ENCODE results near the gene TLL1.

Gene TLL1

DNA sequence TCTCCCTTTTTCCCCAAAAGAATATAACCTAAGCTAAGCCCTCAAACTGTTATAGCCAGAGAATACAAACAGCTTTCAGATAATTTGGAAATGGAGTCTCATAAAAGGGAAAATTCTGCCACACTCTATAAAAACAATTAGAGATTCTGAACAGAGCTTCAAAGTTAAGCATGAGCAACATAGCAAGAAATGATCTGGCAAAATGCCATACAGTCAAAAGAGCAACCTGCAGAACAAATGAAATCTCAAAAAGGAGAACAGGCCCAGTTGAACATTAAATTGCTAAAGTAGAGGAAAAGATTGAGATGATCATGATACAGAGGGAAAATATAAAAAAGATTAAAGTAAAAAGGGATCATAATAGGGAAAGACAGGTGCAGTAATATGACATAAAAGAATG, 250.5 kb downstream of the TLL1 start:
- no peak for DNase-seq (ENCODE audit: low read depth, low spot score)
- CTCF ChIA-PET, result no interaction called here
- POLR2A ChIA-PET, result no interaction called here
- no peak overlapping the region for H3K4me3 ChIP-seq (ENCODE audit: low read depth, low read length)
- TF ChIP-seq, protein P1, sequence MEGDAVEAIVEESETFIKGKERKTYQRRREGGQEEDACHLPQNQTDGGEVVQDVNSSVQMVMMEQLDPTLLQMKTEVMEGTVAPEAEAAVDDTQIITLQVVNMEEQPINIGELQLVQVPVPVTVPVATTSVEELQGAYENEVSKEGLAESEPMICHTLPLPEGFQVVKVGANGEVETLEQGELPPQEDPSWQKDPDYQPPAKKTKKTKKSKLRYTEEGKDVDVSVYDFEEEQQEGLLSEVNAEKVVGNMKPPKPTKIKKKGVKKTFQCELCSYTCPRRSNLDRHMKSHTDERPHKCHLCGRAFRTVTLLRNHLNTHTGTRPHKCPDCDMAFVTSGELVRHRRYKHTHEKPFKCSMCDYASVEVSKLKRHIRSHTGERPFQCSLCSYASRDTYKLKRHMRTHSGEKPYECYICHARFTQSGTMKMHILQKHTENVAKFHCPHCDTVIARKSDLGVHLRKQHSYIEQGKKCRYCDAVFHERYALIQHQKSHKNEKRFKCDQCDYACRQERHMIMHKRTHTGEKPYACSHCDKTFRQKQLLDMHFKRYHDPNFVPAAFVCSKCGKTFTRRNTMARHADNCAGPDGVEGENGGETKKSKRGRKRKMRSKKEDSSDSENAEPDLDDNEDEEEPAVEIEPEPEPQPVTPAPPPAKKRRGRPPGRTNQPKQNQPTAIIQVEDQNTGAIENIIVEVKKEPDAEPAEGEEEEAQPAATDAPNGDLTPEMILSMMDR (IDR thresholded peaks at IDR 0.05; ENCODE audit: insufficient read depth, low read length, missing control alignments), result no peak

DNA sequence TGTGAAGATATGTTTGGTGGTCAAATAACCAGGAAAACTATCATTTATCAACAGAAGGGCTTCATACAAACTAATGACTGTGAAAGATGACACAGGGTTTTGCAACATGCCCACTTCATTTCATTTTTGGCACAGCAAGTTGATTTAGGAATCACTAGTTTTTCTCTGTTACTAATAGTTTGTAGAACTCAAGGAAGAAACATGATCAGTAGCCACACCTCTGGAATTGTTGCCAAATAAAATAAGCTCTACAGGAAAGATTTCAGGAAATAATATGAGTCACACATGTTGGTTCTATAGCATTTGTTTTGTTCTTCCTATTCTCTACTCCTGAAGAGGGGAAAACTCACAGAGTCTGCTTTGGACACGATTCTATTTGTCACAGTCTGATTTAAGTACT, 255.4 kb downstream of the TLL1 start:
- POLR2A ChIA-PET, result no interaction called here

DNA sequence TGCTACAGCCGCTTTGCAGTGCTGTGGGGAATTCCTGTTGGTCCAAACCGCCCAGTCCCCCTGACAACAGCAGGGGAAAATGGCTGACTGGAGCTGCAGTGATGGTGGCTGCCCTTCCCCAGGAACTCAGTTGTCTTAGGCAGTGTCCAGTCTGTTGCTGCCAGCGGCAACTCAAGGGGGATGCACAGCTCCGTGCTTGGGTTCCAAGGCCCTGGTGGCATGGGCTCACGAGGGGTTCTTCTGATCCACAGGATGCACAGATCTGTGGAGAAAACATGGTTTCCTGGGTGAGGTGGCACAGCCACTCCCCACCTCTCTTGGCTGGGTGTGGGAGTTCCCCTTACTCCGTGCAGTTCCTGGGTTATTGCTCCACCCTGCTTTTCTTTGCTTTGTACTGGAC, 261.2 kb downstream of the TLL1 start:
- no peak overlapping the region for H3K4me3 ChIP-seq (ENCODE audit: low read depth, low read length)
- ChIA-PET CTCF (no interaction called here), POLR2A (no interaction called here)
- TF ChIP-seq, protein P1 (IDR thresholded peaks at IDR 0.05; ENCODE audit: insufficient read depth, low read length, missing control alignments), result no peak
- no peak for DNase-seq (ENCODE audit: low read depth, low spot score)

More for the DNA sequence above, 255.4 kb downstream of the TLL1 start:
- H3K4me3 ChIP-seq (ENCODE audit: low read depth, low read length), result no peak overlapping the region
- no peak for DNase-seq (ENCODE audit: low read depth, low spot score)
- TF ChIP-seq, protein P1 (IDR thresholded peaks at IDR 0.05; ENCODE audit: insufficient read depth, low read length, missing control alignments), result no peak
- CTCF ChIA-PET, result no interaction called here

DNA sequence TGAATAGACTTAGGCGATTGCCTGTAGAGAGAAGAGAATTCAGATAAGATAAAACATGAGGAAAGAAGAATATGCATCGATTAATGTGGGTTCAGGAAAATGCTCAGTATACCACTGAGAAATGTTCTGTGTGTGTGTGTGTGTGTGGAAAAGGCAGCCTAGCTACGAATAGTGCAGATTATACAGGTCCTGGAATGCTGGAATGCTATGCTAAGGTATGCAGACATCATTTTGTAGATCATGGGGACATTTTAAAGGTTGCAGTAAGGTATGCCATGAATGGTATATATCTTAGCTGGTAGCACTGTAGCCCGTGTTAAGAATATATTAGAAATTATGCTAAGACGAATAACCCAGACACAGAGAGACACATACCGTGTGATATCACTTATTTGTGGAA, 267.9 kb downstream of the TLL1 start:
- ChIA-PET CTCF (no interaction called here), POLR2A (no interaction called here)
- H3K4me3 ChIP-seq (ENCODE audit: low read depth, low read length), result no peak overlapping the region
- TF ChIP-seq, protein P1 (IDR thresholded peaks at IDR 0.05; ENCODE audit: insufficient read depth, low read length, missing control alignments), result no peak
- no peak for DNase-seq (ENCODE audit: low read depth, low spot score)

DNA sequence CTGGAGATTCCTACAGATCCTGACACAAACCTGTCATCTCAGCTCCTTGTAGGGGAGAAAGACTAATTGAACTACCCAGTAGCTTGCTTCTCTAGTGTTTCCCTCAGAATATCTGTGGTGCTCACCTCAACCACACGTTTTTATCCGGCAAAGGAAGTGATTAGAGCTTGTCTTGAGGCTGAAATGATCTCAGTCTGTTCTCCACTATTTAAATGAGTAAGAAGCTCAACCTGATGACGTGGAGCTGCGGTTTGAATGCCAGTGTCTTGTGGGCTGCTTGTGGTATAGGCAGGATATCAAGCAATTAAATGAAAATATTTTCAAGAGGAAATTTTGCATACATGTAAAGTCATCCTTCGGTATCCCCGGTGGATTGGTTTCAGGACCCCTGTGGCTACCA, 270.2 kb downstream of the TLL1 start:
- no peak overlapping the region for H3K4me3 ChIP-seq (ENCODE audit: low read depth, low read length)
- POLR2A ChIA-PET, result no interaction called here
- TF ChIP-seq, protein P1 (IDR thresholded peaks at IDR 0.05; ENCODE audit: insufficient read depth, low read length, missing control alignments), result no peak
- peak; percentile 37 for DNase-seq (ENCODE audit: low read depth, low spot score)
- CTCF ChIA-PET, result no interaction called here

DNA sequence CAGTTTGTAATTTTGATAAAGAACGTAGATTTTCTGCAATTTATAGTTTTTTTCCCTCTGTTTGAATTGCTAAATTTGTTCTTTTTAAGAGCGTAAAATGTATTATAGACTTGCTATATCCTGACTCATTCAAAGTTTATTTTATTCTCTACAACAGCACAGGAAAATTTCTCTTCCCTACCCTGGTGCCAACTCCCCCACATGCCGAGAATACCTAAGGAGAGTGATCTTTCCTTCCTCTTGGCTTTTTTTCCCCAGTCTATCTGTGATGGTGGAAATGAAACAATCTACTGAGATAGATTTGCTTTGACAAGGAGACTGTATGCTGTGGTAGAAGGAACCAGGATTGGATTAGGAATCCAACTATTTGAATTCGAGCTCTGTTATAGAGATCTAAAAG, 271.6 kb downstream of the TLL1 start:
- ChIA-PET POLR2A (no interaction called here), CTCF (no interaction called here)
- no peak for DNase-seq (ENCODE audit: low read depth, low spot score)
- TF ChIP-seq, protein P1 (IDR thresholded peaks at IDR 0.05; ENCODE audit: insufficient read depth, low read length, missing control alignments), result no peak
- no peak overlapping the region for H3K4me3 ChIP-seq (ENCODE audit: low read depth, low read length)
